ENCODE results near the gene CYTH1.

Gene CYTH1

GRCh38 chr17:78747488-78747887 lies 34.6 kb downstream of the CYTH1 start:
- H4K20me1 ChIP-seq (ENCODE audit: insufficient read depth, low read length) = peaks cover 38% of the 10 kb centered on the region
- H3K9ac ChIP-seq (ENCODE audit: low read depth, low read length) = no peak overlapping the region
- no peak overlapping the region for H3K4me3 ChIP-seq (ENCODE audit: low read depth in 1 of 2, low read length in 2 of 2)
- H3K79me2 ChIP-seq (ENCODE audit: insufficient read depth, low read length) = peaks cover 31% of the 10 kb centered on the region; the same call in 1 of the 2 replicates
- no peaks in the 10 kb centered on the region for H3K9me3 ChIP-seq (ENCODE audit: insufficient read depth, low read length, severe bottlenecking)
- TF ChIP-seq CTCF (IDR thresholded peaks at IDR 0.05; ENCODE audit: borderline replicate concordance, extremely low read depth, low read length, poor library complexity, severe bottlenecking) (no peak), EZH2 (IDR thresholded peaks at IDR 0.05; ENCODE audit: borderline replicate concordance, low read depth, low read length, severe bottlenecking) (no peak)
- no peaks in the 10 kb centered on the region for H3K27me3 ChIP-seq (ENCODE audit: insufficient read depth, low read length, poor library complexity)
- no peaks in the 10 kb centered on the region for H3K36me3 ChIP-seq (ENCODE audit: insufficient read depth, low read length)
- ATAC-seq (ENCODE audit: insufficient read depth, low read depth) (no peak), DNase-seq (no peak)
- no peak overlapping the region for H3K27ac ChIP-seq (ENCODE audit: low read length)
- no peak overlapping the region for H3K4me2 ChIP-seq (ENCODE audit: insufficient read depth, low read length)
- no peak overlapping the region for H2AFZ ChIP-seq (ENCODE audit: low read depth, low read length)
- H3K4me1 ChIP-seq (ENCODE audit: insufficient read depth, low read length) = peaks cover 24% of the 10 kb centered on the region

- no peaks in the 10 kb centered on the region for H3K27me3 ChIP-seq (ENCODE audit: insufficient read depth, low read length, poor library complexity)
- H3K9me3 ChIP-seq (ENCODE audit: insufficient read depth, low read length, severe bottlenecking) = no peaks in the 10 kb centered on the region
- peaks cover 31% of the 10 kb centered on the region; the same call in 1 of the 2 replicates for H3K79me2 ChIP-seq (ENCODE audit: insufficient read depth, low read length)
- H4K20me1 ChIP-seq (ENCODE audit: insufficient read depth, low read length) = peaks cover 41% of the 10 kb centered on the region
- TF ChIP-seq CTCF (IDR thresholded peaks at IDR 0.05; ENCODE audit: borderline replicate concordance, extremely low read depth, low read length, poor library complexity, severe bottlenecking) (no peak), EZH2 (IDR thresholded peaks at IDR 0.05; ENCODE audit: borderline replicate concordance, low read depth, low read length, severe bottlenecking) (no peak)
- peaks cover 24% of the 10 kb centered on the region for H3K4me1 ChIP-seq (ENCODE audit: insufficient read depth, low read length)
- no peak overlapping the region for H3K4me2 ChIP-seq (ENCODE audit: insufficient read depth, low read length)
- no peaks in the 10 kb centered on the region for H3K36me3 ChIP-seq (ENCODE audit: insufficient read depth, low read length)
- ATAC-seq (ENCODE audit: insufficient read depth, low read depth) = no peak
- no peak overlapping the region for H3K27ac ChIP-seq (ENCODE audit: low read length)
- DNase-seq = no peak
- no peak overlapping the region for H2AFZ ChIP-seq (ENCODE audit: low read depth, low read length)
- no peak overlapping the region for H3K9ac ChIP-seq (ENCODE audit: low read depth, low read length)
- no peak overlapping the region for H3K4me3 ChIP-seq (ENCODE audit: low read depth in 1 of 2, low read length in 2 of 2)
Measured at GRCh38 chr17:78746949-78747269, 35.2 kb downstream of the CYTH1 start.

GRCh38 chr17:78746263-78746948 lies 35.7 kb downstream of the CYTH1 start:
- no peak overlapping the region for H3K27ac ChIP-seq (ENCODE audit: low read length)

More at GRCh38 chr17:78746263-78746948, 35.7 kb downstream of the CYTH1 start:
- Histone ChIP-seq H3K36me3 (ENCODE audit: insufficient read depth, low read length) (no peaks in the 10 kb centered on the region), H3K9ac (ENCODE audit: low read depth, low read length) (no peak overlapping the region), H4K20me1 (ENCODE audit: insufficient read depth, low read length) (peaks cover 46% of the 10 kb centered on the region), H3K27me3 (ENCODE audit: insufficient read depth, low read length, poor library complexity) (no peaks in the 10 kb centered on the region), H3K9me3 (ENCODE audit: insufficient read depth, low read length, severe bottlenecking) (no peaks in the 10 kb centered on the region), H2AFZ (ENCODE audit: low read depth, low read length) (no peak overlapping the region), H3K79me2 (ENCODE audit: insufficient read depth, low read length) (peaks cover 31% of the 10 kb centered on the region; the same call in 1 of the 2 replicates), H3K4me2 (ENCODE audit: insufficient read depth, low read length) (no peak overlapping the region), H3K4me3 (ENCODE audit: low read depth in 1 of 2, low read length in 2 of 2) (no peak overlapping the region), H3K4me1 (ENCODE audit: insufficient read depth, low read length) (peaks cover 24% of the 10 kb centered on the region)
- ATAC-seq (ENCODE audit: insufficient read depth, low read depth) (no peak), DNase-seq (no peak)
- no peak for TF ChIP-seq CTCF (IDR thresholded peaks at IDR 0.05; ENCODE audit: borderline replicate concordance, extremely low read depth, low read length, poor library complexity, severe bottlenecking)
- no peak for TF ChIP-seq EZH2 (IDR thresholded peaks at IDR 0.05; ENCODE audit: borderline replicate concordance, low read depth, low read length, severe bottlenecking)

Data from DND-41 (cell line).